ENCODE data around the gene OR51D1. TPM values are rescaled to one million over a fixed set of nuclear protein-coding genes. Genes with fewer than 3 reads are reported as not detected.
A peak's percentile ranks its signal among the peaks of the same experiment; 100 is the strongest.

The OR51D1 gene, protein sequence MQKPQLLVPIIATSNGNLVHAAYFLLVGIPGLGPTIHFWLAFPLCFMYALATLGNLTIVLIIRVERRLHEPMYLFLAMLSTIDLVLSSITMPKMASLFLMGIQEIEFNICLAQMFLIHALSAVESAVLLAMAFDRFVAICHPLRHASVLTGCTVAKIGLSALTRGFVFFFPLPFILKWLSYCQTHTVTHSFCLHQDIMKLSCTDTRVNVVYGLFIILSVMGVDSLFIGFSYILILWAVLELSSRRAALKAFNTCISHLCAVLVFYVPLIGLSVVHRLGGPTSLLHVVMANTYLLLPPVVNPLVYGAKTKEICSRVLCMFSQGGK
- not detected in 2 replicates for total RNA-seq (2021; fragmentation: NEBNext Ultra II Directional; extraction: Animal tissue kit (Norgen Biotek cat#: 25700))
- not detected in 2 replicates for polyA plus RNA-seq (2011; rRNA removed)
- not detected for polyA plus RNA-seq (2011; cell fraction: cytosol; rRNA removed)
- not detected for polyA plus RNA-seq (2011; cell fraction: nucleus; rRNA removed)
- not detected in 4 replicates for polyA plus RNA-seq (2012, experiment 1 of 2)
- not detected for polyA plus RNA-seq (2012, experiment 2 of 2)
- polyA plus RNA-seq (2013, experiment 1 of 2) = not detected
- not detected for polyA plus RNA-seq (2013, experiment 2 of 2)
- not detected in 2 replicates for polyA minus RNA-seq (2011; rRNA and poly(A)+ RNA removed)
- not detected for polyA minus RNA-seq (2011; cell fraction: cytosol; rRNA and poly(A)+ RNA removed)
- not detected for polyA minus RNA-seq (2011; cell fraction: nucleus; rRNA and poly(A)+ RNA removed)
- long read RNA-seq, experiment 1 = 0 reads
- long read RNA-seq, experiment 2 = 0 reads

DNA sequence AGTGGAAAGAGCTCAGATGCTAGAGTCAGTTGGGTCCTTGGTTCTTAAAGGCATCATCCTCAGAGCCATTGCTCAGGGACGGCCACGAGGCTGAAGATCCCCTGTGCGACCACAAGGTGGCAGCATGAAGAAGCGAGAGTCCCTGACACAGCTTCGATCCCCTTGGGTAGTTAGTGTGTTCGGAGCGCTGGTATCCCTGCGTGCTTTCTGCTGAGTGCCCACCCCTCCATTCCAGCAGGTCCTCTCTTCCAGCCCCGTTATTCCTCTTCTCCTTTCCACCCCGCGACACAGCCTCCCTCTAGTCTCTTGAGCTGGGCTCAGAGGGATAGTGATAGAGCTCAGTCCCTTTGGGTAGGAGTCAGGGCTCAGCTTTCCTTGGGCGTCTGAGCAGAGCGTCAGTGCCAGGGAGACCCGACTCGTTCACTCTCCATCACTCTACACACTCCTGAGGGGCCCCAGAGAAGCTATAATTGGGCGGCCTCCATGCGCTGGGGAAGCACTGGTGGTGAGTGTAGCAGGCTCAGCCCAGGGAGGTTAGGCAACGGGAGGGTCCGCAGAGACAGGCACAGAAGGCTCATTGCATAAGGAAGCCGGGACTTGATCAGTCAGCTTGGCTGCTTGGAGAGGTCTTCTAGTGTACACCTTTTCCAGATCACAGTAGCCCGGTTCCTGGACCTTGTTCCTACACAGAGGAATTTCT, at the start of gene OR51D1:
TSS of gene OR51D1 (plus strand) at position 516 of the 700 bp plus-strand sequence. CDS start 2,314 bp downstream, outside the sequence.
- Histone ChIP-seq H3K4me3 (ENCODE audit: extremely low read depth in 1 of 4, insufficient read depth in 2 of 4, low read depth in 3 of 4, low read length in 4 of 4) (0 out of 8 replicates have a peak within 1 kb of the TSS, but pooled peaks of 1 of the 4 experiments have one; percentile 24), H4K8ac (ENCODE audit: extremely low read depth, insufficient read depth, low read length) (no peak within 1 kb of the TSS), H3K79me2 (ENCODE audit: control insufficient read depth in 1 of 2, insufficient read depth in 2 of 2, low read length in 2 of 2) (no peaks in the 10 kb centered on the region), H2BK5ac (ENCODE audit: low read depth, low read length) (no peak within 1 kb of the TSS), H3K27me3 (replicated peaks in 1 of 4; ENCODE audit: control insufficient read depth in 3 of 4, extremely low read depth in 1 of 4, insufficient read depth in 3 of 4, low read length in 3 of 4) (peaks cover 0 to 7% (median 4%) of the 10 kb centered on the region in 4 experiments; a peak in 5 of 7 replicates), H3K9me3 (ENCODE audit: insufficient read depth in 2 of 2, low read depth in 1 of 2, low read length in 1 of 2) (no peaks in the 10 kb centered on the region; a peak in 1 of 4 replicates), H2BK20ac (ENCODE audit: low read length) (no peak within 1 kb of the TSS), H3K79me1 (ENCODE audit: low read depth, low read length) (no peaks in the 10 kb centered on the region), H3K18ac (ENCODE audit: extremely low read depth, low read length) (no peak within 1 kb of the TSS; the same call in 1 of the 2 replicates), H2AK5ac (ENCODE audit: low read depth, low read length) (no peak within 1 kb of the TSS), H4K91ac (replicated peaks; ENCODE audit: insufficient read length, low read length) (no peak within 1 kb of the TSS), H4K5ac (ENCODE audit: insufficient read length, low read depth, low read length) (no peak within 1 kb of the TSS), H2BK15ac (ENCODE audit: low read length) (no peak within 1 kb of the TSS), H4K20me1 (replicated peaks in 1 of 2; ENCODE audit: control insufficient read depth in 1 of 2, insufficient read depth in 2 of 2, low read length in 2 of 2) (no peaks in the 10 kb centered on the region), H3K36me3 (ENCODE audit: control insufficient read depth in 2 of 4, insufficient read depth in 4 of 4, low read length in 3 of 4) (no peaks in the 10 kb centered on the region), H2BK12ac (ENCODE audit: low read depth, low read length) (no peak within 1 kb of the TSS), H3K23me2 (ENCODE audit: low read depth, low read length) (no peaks in the 10 kb centered on the region), H3K4me1 (replicated peaks in 1 of 4; ENCODE audit: control insufficient read depth in 3 of 4, insufficient read depth in 4 of 4, low read length in 3 of 4) (no peaks in the 10 kb centered on the region), H2AFZ (ENCODE audit: low read length) (peak within 1 kb of the TSS; percentile 95; the same call in 1 of the 2 replicates), H3K23ac (ENCODE audit: insufficient read length) (no peak within 1 kb of the TSS), H3K27ac (ENCODE audit: low read depth, low read length) (no peak within 1 kb of the TSS), H3K4ac (replicated peaks; ENCODE audit: insufficient read length, low read depth, low read length) (no peak within 1 kb of the TSS), H2BK120ac (replicated peaks; ENCODE audit: low read depth, low read length) (no peak within 1 kb of the TSS), H3K56ac (replicated peaks; ENCODE audit: insufficient read length, low read depth, low read length) (no peak within 1 kb of the TSS), H3K4me2 (ENCODE audit: insufficient read depth in 1 of 2, low read depth in 2 of 2, low read length in 2 of 2) (peak within 1 kb of the TSS; percentile 3 to 56; a peak in 3 of 4 replicates), H3K14ac (ENCODE audit: insufficient read length) (no peak within 1 kb of the TSS), H3K9ac (replicated peaks in 1 of 4; ENCODE audit: extremely low read depth in 1 of 4, low read depth in 3 of 4, low read length in 3 of 4) (no peak within 1 kb of the TSS)
- WGBS, 2 experiments (ENCODE audit: extremely low coverage in 1 of 2, insufficient coverage in 1 of 2, insufficient read length in 1 of 2, insufficient replicate concordance in 2 of 2, low coverage in 1 of 2, low lambda C conversion rate in 2 of 2, missing lambda C conversion rate in 1 of 2) = 48% methylated on average over 21 of the region's 21 CpGs; no CpG with 5 or more reads in 1 of the 2 experiments
- FAIRE-seq = peak; percentile 88
- CTCF ChIA-PET (ENCODE audit: partially characterized antibody) = interaction anchor here (0.6 to 5.2 kb wide), 75 partner anchors 11 to 1254 kb away, joined by 3 to 83 read pairs (median 4); partner anchors contain the start of genes MMP26 and OR51G2
- DNase-seq (ENCODE audit: low read depth in 1 of 2, low spot score in 2 of 2) = peak; percentile 33 to 86
- POLR2A ChIA-PET (ENCODE audit: partially characterized antibody) = interaction anchor here (0.5 kb wide), 1 partner anchor 113 kb away, joined by 3 read pairs; no protein-coding TSS in a partner anchor
- TF ChIP-seq BCL11A (IDR thresholded peaks at IDR 0.05; ENCODE audit: low read depth in 2 of 2, low read length in 2 of 2) (no peak), KDM1A (IDR thresholded peaks at IDR 0.05; ENCODE audit: borderline replicate concordance, low read length) (no peak), TAF1 (IDR thresholded peaks at IDR 0.05; ENCODE audit: low read depth, low read length) (no peak), CBX5 (IDR thresholded peaks at IDR 0.05; ENCODE audit: low read depth, low read length) (no peak), CREB1 (IDR thresholded peaks at IDR 0.05) (peak; percentile 39)
- TF ChIP-seq, protein P1, sequence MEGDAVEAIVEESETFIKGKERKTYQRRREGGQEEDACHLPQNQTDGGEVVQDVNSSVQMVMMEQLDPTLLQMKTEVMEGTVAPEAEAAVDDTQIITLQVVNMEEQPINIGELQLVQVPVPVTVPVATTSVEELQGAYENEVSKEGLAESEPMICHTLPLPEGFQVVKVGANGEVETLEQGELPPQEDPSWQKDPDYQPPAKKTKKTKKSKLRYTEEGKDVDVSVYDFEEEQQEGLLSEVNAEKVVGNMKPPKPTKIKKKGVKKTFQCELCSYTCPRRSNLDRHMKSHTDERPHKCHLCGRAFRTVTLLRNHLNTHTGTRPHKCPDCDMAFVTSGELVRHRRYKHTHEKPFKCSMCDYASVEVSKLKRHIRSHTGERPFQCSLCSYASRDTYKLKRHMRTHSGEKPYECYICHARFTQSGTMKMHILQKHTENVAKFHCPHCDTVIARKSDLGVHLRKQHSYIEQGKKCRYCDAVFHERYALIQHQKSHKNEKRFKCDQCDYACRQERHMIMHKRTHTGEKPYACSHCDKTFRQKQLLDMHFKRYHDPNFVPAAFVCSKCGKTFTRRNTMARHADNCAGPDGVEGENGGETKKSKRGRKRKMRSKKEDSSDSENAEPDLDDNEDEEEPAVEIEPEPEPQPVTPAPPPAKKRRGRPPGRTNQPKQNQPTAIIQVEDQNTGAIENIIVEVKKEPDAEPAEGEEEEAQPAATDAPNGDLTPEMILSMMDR (IDR thresholded peaks at IDR 0.05; ENCODE audit: control extremely low read depth in 1 of 3, insufficient read depth in 1 of 3, low read depth in 1 of 3, low read length in 3 of 3) = peak; percentile 88 to 99 (median 92)
